ENCODE data around the gene TTC34.

Gene TTC34

DNA sequence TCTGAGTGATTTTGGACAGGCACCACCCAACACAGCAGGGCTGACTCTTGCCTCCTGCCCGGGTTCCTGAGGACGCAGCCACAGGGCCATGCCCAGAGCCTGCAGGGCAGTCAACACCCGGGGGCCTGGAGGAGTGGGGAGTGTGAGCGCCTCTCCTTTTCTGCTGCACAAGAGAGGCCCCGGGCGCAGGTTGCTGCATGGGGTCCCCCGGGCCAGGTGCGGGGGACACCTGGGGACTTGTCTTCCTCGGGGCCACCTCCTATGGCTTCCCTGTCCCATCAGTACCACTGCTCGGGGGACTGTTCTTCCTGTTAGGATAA, 6.9 kb upstream of the TTC34 start:
- Histone ChIP-seq H3K4me3 (replicated peaks; ENCODE audit: low read depth, low read length) (no peak overlapping the region), H3K36me3 (ENCODE audit: control insufficient read depth, insufficient read depth, low read length) (no peaks in the 10 kb centered on the region), H3K27me3 (replicated peaks; ENCODE audit: control insufficient read depth, insufficient read depth, low read length) (no peaks in the 10 kb centered on the region)
- DNase-seq (ENCODE audit: extremely low read depth, insufficient read length): no peak
- TF ChIP-seq, protein P1, sequence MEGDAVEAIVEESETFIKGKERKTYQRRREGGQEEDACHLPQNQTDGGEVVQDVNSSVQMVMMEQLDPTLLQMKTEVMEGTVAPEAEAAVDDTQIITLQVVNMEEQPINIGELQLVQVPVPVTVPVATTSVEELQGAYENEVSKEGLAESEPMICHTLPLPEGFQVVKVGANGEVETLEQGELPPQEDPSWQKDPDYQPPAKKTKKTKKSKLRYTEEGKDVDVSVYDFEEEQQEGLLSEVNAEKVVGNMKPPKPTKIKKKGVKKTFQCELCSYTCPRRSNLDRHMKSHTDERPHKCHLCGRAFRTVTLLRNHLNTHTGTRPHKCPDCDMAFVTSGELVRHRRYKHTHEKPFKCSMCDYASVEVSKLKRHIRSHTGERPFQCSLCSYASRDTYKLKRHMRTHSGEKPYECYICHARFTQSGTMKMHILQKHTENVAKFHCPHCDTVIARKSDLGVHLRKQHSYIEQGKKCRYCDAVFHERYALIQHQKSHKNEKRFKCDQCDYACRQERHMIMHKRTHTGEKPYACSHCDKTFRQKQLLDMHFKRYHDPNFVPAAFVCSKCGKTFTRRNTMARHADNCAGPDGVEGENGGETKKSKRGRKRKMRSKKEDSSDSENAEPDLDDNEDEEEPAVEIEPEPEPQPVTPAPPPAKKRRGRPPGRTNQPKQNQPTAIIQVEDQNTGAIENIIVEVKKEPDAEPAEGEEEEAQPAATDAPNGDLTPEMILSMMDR (IDR thresholded peaks at IDR 0.05; ENCODE audit: insufficient read depth, low read length, poor library complexity, severe bottlenecking): no peak

GRCh38 chr1:2807678-2808385, 6.3 kb upstream of the TTC34 start:
- TF ChIP-seq, protein P1 (IDR thresholded peaks at IDR 0.05; ENCODE audit: insufficient read depth, low read length, poor library complexity, severe bottlenecking): no peak
- Histone ChIP-seq H3K4me3 (replicated peaks; ENCODE audit: low read depth, low read length) (no peak overlapping the region), H3K27me3 (replicated peaks; ENCODE audit: control insufficient read depth, insufficient read depth, low read length) (no peaks in the 10 kb centered on the region), H3K36me3 (ENCODE audit: control insufficient read depth, insufficient read depth, low read length) (no peaks in the 10 kb centered on the region)
- no peak for DNase-seq (ENCODE audit: extremely low read depth, insufficient read length)

DNA sequence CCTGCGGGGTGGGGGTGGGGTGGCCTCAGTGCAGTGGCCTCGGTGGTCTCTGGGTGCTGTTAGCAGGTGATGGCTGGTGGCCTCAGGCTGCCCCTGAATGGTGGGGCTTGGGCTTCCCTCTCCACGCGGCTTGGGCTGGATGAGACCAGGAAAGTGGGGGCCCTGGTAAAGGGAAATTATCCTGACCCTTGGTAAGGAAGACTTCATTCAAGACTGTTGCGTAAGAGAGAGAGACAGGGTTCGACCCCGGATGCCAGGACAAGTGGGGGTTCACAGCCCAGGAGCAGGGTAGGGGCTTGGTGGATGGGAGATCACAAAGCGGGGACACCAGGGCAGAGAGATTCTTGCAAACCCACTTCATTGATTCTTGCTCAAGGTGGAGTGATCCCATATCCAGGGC, 5.5 kb upstream of the TTC34 start:
- H3K27me3 ChIP-seq (replicated peaks; ENCODE audit: control insufficient read depth, insufficient read depth, low read length): no peaks in the 10 kb centered on the region
- DNase-seq (ENCODE audit: extremely low read depth, insufficient read length): no peak
- H3K36me3 ChIP-seq (ENCODE audit: control insufficient read depth, insufficient read depth, low read length): no peaks in the 10 kb centered on the region
- TF ChIP-seq, protein P1 (IDR thresholded peaks at IDR 0.05; ENCODE audit: insufficient read depth, low read length, poor library complexity, severe bottlenecking): no peak
- no peak overlapping the region for H3K4me3 ChIP-seq (replicated peaks; ENCODE audit: low read depth, low read length)

GRCh38 chr1:2806591-2806990, 5.1 kb upstream of the TTC34 start:
- DNase-seq (ENCODE audit: extremely low read depth, insufficient read length): no peak
- H3K4me3 ChIP-seq (replicated peaks; ENCODE audit: low read depth, low read length): no peak overlapping the region
- no peaks in the 10 kb centered on the region for H3K27me3 ChIP-seq (replicated peaks; ENCODE audit: control insufficient read depth, insufficient read depth, low read length)
- TF ChIP-seq, protein P1 (IDR thresholded peaks at IDR 0.05; ENCODE audit: insufficient read depth, low read length, poor library complexity, severe bottlenecking): no peak
- H3K36me3 ChIP-seq (ENCODE audit: control insufficient read depth, insufficient read depth, low read length): no peaks in the 10 kb centered on the region

GRCh38 chr1:2805801-2806430, 4.4 kb upstream of the TTC34 start:
- Histone ChIP-seq H3K36me3 (ENCODE audit: control insufficient read depth, insufficient read depth, low read length) (no peaks in the 10 kb centered on the region), H3K27me3 (replicated peaks; ENCODE audit: control insufficient read depth, insufficient read depth, low read length) (no peaks in the 10 kb centered on the region), H3K4me3 (replicated peaks; ENCODE audit: low read depth, low read length) (no peak overlapping the region)
- TF ChIP-seq, protein P1 (IDR thresholded peaks at IDR 0.05; ENCODE audit: insufficient read depth, low read length, poor library complexity, severe bottlenecking): no peak
- DNase-seq (ENCODE audit: extremely low read depth, insufficient read length): no peak

All from GM06990 (cell line).